Measurements from ENCODE around the gene ZEB2. TPM values are rescaled to one million over a fixed set of nuclear protein-coding genes. Genes with fewer than 3 reads are reported as not detected.

The ZEB2 gene
- total and polyA plus RNA-seq, 12 donors = 17.2 to 99.5 (median 83.0) TPM

DNA sequence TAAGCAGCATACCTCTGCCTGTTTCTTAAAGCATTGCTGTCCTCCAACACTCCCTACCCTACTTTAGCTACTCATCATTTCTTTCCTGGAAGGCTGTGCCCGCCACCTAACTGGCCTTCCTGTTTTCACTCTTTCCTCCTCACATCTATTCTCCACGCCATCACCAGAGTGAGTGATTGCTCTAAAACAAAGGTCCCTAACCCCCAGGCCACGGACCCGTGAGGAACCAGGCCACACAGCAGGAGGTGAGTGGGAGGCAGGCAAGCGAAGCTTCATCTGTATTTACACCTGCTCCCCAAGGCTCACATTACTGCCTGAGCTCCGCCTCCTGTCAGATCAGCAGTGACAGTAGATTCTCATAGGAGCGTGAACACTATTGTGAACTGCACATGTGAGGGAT, 13.3 kb upstream of the ZEB2 start:
- intact Hi-C loops (cut with DNase I) = no loop called here
- 89% methylated on average over 7 of the region's 7 CpGs for WGBS, 2 donors
- Histone ChIP-seq H3K27me3 (no peaks in the 10 kb centered on the region), H3K4me3 (no peak overlapping the region), H3K27ac (no peak overlapping the region), H3K9me3 (no peaks in the 10 kb centered on the region), H3K36me3 (no peaks in the 10 kb centered on the region), H3K4me1 (peaks cover 0 to 7% (median 0%) of the 10 kb centered on the region in 9 donors)
- ATAC-seq (no peak), DNase-seq (no peak)
- TF ChIP-seq, protein P1, sequence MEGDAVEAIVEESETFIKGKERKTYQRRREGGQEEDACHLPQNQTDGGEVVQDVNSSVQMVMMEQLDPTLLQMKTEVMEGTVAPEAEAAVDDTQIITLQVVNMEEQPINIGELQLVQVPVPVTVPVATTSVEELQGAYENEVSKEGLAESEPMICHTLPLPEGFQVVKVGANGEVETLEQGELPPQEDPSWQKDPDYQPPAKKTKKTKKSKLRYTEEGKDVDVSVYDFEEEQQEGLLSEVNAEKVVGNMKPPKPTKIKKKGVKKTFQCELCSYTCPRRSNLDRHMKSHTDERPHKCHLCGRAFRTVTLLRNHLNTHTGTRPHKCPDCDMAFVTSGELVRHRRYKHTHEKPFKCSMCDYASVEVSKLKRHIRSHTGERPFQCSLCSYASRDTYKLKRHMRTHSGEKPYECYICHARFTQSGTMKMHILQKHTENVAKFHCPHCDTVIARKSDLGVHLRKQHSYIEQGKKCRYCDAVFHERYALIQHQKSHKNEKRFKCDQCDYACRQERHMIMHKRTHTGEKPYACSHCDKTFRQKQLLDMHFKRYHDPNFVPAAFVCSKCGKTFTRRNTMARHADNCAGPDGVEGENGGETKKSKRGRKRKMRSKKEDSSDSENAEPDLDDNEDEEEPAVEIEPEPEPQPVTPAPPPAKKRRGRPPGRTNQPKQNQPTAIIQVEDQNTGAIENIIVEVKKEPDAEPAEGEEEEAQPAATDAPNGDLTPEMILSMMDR (IDR thresholded peaks at IDR 0.05) = no peak

DNA sequence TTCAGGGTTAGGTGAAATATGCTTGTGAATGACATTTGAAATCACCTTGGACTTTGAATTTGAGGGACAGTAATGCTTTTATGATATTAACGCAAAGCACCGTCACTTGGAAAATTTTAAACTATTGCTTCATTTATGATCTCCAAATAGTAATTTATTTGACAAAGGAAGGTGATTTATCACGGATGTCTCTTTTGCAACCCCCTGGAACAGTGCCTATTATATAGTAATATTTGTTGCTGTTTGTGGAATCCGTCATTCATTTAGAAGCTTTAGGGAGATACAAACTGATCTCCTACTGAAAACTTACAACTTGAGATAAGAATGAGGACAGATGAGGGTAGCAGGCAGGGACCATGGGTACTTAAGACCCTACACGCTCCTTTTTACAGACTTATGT, 10.7 kb upstream of the ZEB2 start:
- no peaks in the 10 kb centered on the region for H3K9me3 ChIP-seq
- no peak overlapping the region for H3K4me3 ChIP-seq
- H3K4me1 ChIP-seq = peaks cover 0 to 11% (median 0%) of the 10 kb centered on the region in 9 donors
- intact Hi-C loops (cut with DNase I) = no loop called here
- H3K36me3 ChIP-seq = no peaks in the 10 kb centered on the region
- no peak overlapping the region for H3K27ac ChIP-seq
- WGBS, 2 donors = 81 to 88% methylated on average over 5 of the region's 5 CpGs
- H3K27me3 ChIP-seq = peaks cover 0 to 6% (median 0%) of the 10 kb centered on the region in 7 donors
- DNase-seq = no peak
- ATAC-seq = no peak
- TF ChIP-seq, protein P1 (IDR thresholded peaks at IDR 0.05) = no peak

DNA sequence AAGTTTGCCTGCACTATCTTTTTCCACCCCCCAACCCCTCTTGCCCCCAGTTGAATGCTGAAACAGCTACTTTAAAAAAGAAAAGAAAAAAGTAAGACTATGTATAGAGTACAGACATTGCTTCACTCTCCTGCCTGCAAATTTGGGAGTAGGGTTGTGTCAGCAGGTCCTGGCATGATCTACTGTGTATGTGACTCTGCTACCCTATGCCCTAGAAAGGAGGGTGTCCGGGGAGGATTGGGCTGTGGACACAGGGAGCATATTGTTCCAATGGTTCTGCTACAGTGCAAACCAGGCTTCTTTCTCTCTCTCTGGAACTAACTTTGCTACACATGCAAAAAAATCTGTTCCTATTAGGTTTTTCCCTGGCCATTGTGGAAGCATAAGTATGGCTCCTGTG, 9.9 kb upstream of the ZEB2 start:
- 60 to 79% methylated on average over 1 of the region's 1 CpG for whole genome bisulfite sequencing, 2 donors
- DNase-seq = no peak

DNA sequence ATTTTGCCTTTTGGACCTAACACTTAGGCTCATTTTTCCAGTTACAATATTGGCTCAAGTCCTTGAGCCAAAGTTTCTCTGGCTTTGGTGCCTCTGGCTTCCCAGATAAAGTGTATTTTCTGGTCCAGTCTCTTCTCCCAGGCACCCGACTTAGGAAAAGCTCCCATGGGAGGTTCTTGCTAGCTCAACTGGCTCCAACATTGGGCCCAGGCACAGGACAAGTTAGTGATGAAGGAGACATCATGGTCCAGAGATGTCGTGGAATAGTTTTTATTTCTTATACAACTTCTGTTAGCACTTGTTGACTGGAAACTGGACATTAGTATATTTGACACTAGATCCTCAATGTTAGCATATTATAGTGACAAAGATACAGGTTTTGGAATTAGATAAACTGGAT, 8.2 kb upstream of the ZEB2 start:
- no peaks in the 10 kb centered on the region for H3K36me3 ChIP-seq
- peaks cover 0 to 27% (median 0%) of the 10 kb centered on the region in 9 donors for H3K4me1 ChIP-seq
- WGBS, 2 donors = 66 to 67% methylated on average over 2 of the region's 2 CpGs
- TF ChIP-seq, protein P1 (IDR thresholded peaks at IDR 0.05) = no peak
- H3K9me3 ChIP-seq = no peaks in the 10 kb centered on the region
- peak overlapping the region in 5 of 10 donors; percentile 6 to 98 (median 44) for H3K27ac ChIP-seq
- DNase-seq (no peak), ATAC-seq (no peak)
- no peak overlapping the region for H3K4me3 ChIP-seq
- intact Hi-C loops (cut with DNase I) = loop anchor here in 3 of 10 donors (10.0 kb wide), 5 partner anchors 117 to 593 kb away; no protein-coding TSS in a partner anchor
- H3K27me3 ChIP-seq = peaks cover 0 to 7% (median 0%) of the 10 kb centered on the region in 7 donors

More for the DNA sequence above, 9.9 kb upstream of the ZEB2 start:
- Histone ChIP-seq H3K9me3 (no peaks in the 10 kb centered on the region), H3K4me3 (no peak overlapping the region), H3K27me3 (peaks cover 0 to 7% (median 0%) of the 10 kb centered on the region in 7 donors), H3K36me3 (no peaks in the 10 kb centered on the region), H3K4me1 (peaks cover 0 to 17% (median 0%) of the 10 kb centered on the region in 9 donors), H3K27ac (peak overlapping the region in 1 of 10 donors; percentile 1)
- TF ChIP-seq, protein P1 (IDR thresholded peaks at IDR 0.05) = no peak
- intact Hi-C loops (cut with DNase I) = loop anchor here in 3 of 10 donors (10.0 kb wide), 5 partner anchors 115 to 595 kb away; no protein-coding TSS in a partner anchor
- ATAC-seq = peak in 5 of 8 donors; percentile 37 to 94 (median 46)
